GM12801 (cell line): ENCODE measurements around the gene RTF2.

Experiments
- CTCF ChIP-seq: IDR thresholded peaks from one replicate; pipeline ENCODE4 v1.5.1; 2011; ENCODE audit warnings: control low read depth; ENCODE audit not compliant: insufficient read length; ENCODE audit errors: extremely low read depth

Gene RTF2

GRCh38 chr20:56447227-56447626 is 21.2 kb upstream of the RTF2 start:
- no peak for TF ChIP-seq CTCF

GRCh38 chr20:56449459-56449858 is 19.0 kb upstream of the RTF2 start:
- TF ChIP-seq CTCF: no peak

GRCh38 chr20:56451056-56451765 is 17.2 kb upstream of the RTF2 start:
- no peak for TF ChIP-seq CTCF

- no peak for TF ChIP-seq CTCF
Measured at GRCh38 chr20:56453352-56453751, 15.1 kb upstream of the RTF2 start.

GRCh38 chr20:56454754-56455153 is 13.7 kb upstream of the RTF2 start:
- TF ChIP-seq CTCF: no peak

- no peak for TF ChIP-seq CTCF
Measured at GRCh38 chr20:56458206-56458821, 10.1 kb upstream of the RTF2 start.

GRCh38 chr20:56460459-56460858 is 8.0 kb upstream of the RTF2 start:
- TF ChIP-seq CTCF: no peak
